Measurements from ENCODE around the gene PAX8. TPM values are rescaled to one million over a fixed set of nuclear protein-coding genes. Genes with fewer than 3 reads are reported as not detected.

Gene PAX8
- total RNA-seq, 1 experiment from 2014 or later, result 0.15 TPM

GRCh38 chr2:113260991-113261390 is 17.7 kb downstream of the PAX8 start:
- Histone ChIP-seq H3K36me3 (ENCODE audit: control insufficient read depth, insufficient read depth, low read length) (no peaks in the 10 kb centered on the region), H3K27ac (ENCODE audit: low read length) (no peak overlapping the region), H3K9me3 (ENCODE audit: control insufficient read depth, insufficient read depth, low read depth, low read length) (no peaks in the 10 kb centered on the region), H3K4me1 (ENCODE audit: control insufficient read depth, insufficient read depth, low read length) (no peaks in the 10 kb centered on the region), H3K4me3 (ENCODE audit: low read depth in 2 of 2, low read length in 2 of 2) (no peak overlapping the region), H3K27me3 (ENCODE audit: control insufficient read depth, insufficient read depth, low read length) (peaks cover 13% of the 10 kb centered on the region; the same call in 1 of the 2 replicates)
- TF ChIP-seq SIN3A (IDR thresholded peaks at IDR 0.05; ENCODE audit: borderline replicate concordance, insufficient read depth, low read depth, low read length) (no peak), TCF7L2 (IDR thresholded peaks at IDR 0.05; ENCODE audit: low read depth, low read length) (no peak), POLR2AphosphoS5 (IDR thresholded peaks at IDR 0.05; ENCODE audit: low read depth, low read length) (no peak), REST (IDR thresholded peaks at IDR 0.05; ENCODE audit: insufficient read depth in 1 of 2, low read depth in 2 of 2, low read length in 1 of 2) (no peak)
- TF ChIP-seq, protein P1, sequence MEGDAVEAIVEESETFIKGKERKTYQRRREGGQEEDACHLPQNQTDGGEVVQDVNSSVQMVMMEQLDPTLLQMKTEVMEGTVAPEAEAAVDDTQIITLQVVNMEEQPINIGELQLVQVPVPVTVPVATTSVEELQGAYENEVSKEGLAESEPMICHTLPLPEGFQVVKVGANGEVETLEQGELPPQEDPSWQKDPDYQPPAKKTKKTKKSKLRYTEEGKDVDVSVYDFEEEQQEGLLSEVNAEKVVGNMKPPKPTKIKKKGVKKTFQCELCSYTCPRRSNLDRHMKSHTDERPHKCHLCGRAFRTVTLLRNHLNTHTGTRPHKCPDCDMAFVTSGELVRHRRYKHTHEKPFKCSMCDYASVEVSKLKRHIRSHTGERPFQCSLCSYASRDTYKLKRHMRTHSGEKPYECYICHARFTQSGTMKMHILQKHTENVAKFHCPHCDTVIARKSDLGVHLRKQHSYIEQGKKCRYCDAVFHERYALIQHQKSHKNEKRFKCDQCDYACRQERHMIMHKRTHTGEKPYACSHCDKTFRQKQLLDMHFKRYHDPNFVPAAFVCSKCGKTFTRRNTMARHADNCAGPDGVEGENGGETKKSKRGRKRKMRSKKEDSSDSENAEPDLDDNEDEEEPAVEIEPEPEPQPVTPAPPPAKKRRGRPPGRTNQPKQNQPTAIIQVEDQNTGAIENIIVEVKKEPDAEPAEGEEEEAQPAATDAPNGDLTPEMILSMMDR (IDR thresholded peaks at IDR 0.05), result no peak
- intact Hi-C loops (cut with micrococcal nuclease; ENCODE audit: unreplicated experiment) (no loop called here), in situ Hi-C loops (cut with HindIII; ENCODE audit: low pct_unique_long_range_greater_than_20kb, low sequenced_read_pairs) (no loop called here)
- POLR2A ChIA-PET, result no interaction called here
- CTCF ChIA-PET, result no interaction called here
- no peak for ATAC-seq
- BruUV-seq (replicated peaks), result no TSS peak
- no peak for DNase-seq (ENCODE audit: low read depth, low spot score)

- Histone ChIP-seq H3K4me3 (ENCODE audit: low read depth in 2 of 2, low read length in 2 of 2) (no peak overlapping the region), H3K4me1 (ENCODE audit: control insufficient read depth, insufficient read depth, low read length) (no peaks in the 10 kb centered on the region), H3K27me3 (ENCODE audit: control insufficient read depth, insufficient read depth, low read length) (peaks cover 7% of the 10 kb centered on the region; the same call in 1 of the 2 replicates), H3K9me3 (ENCODE audit: control insufficient read depth, insufficient read depth, low read depth, low read length) (no peaks in the 10 kb centered on the region), H3K27ac (ENCODE audit: low read length) (no peak overlapping the region), H3K36me3 (ENCODE audit: control insufficient read depth, insufficient read depth, low read length) (no peaks in the 10 kb centered on the region)
- intact Hi-C loops (cut with micrococcal nuclease; ENCODE audit: unreplicated experiment), result no loop called here
- ATAC-seq (no peak), DNase-seq (ENCODE audit: low read depth, low spot score) (no peak)
- TF ChIP-seq TCF7L2 (IDR thresholded peaks at IDR 0.05; ENCODE audit: low read depth, low read length) (no peak), POLR2AphosphoS5 (IDR thresholded peaks at IDR 0.05; ENCODE audit: low read depth, low read length) (no peak), REST (IDR thresholded peaks at IDR 0.05; ENCODE audit: insufficient read depth in 1 of 2, low read depth in 2 of 2, low read length in 1 of 2) (no peak)
- CTCF ChIA-PET, result no interaction called here
- POLR2A ChIA-PET, result no interaction called here
- in situ Hi-C loops (cut with HindIII; ENCODE audit: low pct_unique_long_range_greater_than_20kb, low sequenced_read_pairs), result no loop called here
- BruUV-seq (replicated peaks), result no TSS peak
These were observed 20.1 kb downstream of the PAX8 start for GRCh38 chr2:113258471-113259147.

Measured in Panc1 (cell line).